Panc1 (cell line): ENCODE results near the gene C1RL. TPM values are rescaled to one million over a fixed set of nuclear protein-coding genes. Genes with fewer than 3 reads are reported as not detected.
"Not testable (repeated sequence)": the region's sequence is repeated elsewhere in the genome, so short reads cannot be mapped to it uniquely, and the experiment has no call there.

Experiments used
- ATAC-seq: fragments of 200-7000 bp; cut with Tn5 transposase; 2 replicates; pipeline ENCODE4 v1.9.1; 2020; ENCODE audit warnings: mild to moderate bottlenecking, moderate library complexity
- BruUV-seq: library from RNA; stranded (reverse); fragments of 400-500 nt; replicated peaks from 2 replicates; lab custom pipeline; 2021; lab: Mats Ljungman, UMichigan
- CTCF ChIA-PET: fragments of 300-600 bp; sonication (Branson Sonifier 250); formaldehyde crosslinking; loops from one replicate; lab custom pipeline; 2022; ENCODE audit warnings: antibody characterized with exemption; lab: Charles Lee
- POLR2A ChIA-PET: fragments of 300-600 bp; sonication (Branson Sonifier 250); formaldehyde crosslinking; loops from one replicate; lab custom pipeline; 2022; ENCODE audit warnings: antibody characterized with exemption; lab: Charles Lee
- DNase-seq: peaks from one replicate; pipeline ENCODE4 v3.0.0-alpha.2; 2010; ENCODE audit warnings: low read depth, low spot score
- H3K27ac ChIP-seq: 2 replicates; pipeline ENCODE4 v1.5.1; 2011; ENCODE audit warnings: mild to moderate bottlenecking, low read length, inconsistent platforms
- H3K27me3 ChIP-seq: fragments of 200-500 bp; sonication (Bioruptor generic); 2 replicates; pipeline ENCODE4 v1.6.0; 2014; ENCODE audit warnings: low read length, inconsistent platforms; ENCODE audit not compliant: control insufficient read depth, insufficient read depth
- H3K36me3 ChIP-seq: fragments of 200-500 bp; sonication (Bioruptor generic); 2 replicates; pipeline ENCODE4 v1.5.1; 2014; ENCODE audit warnings: inconsistent platforms, mild to moderate bottlenecking, low read length, moderate library complexity; ENCODE audit not compliant: control insufficient read depth, insufficient read depth
- H3K4me1 ChIP-seq: 2 replicates; pipeline ENCODE4 v1.5.1; 2011; ENCODE audit warnings: inconsistent platforms, mild to moderate bottlenecking, low read length, moderate library complexity; ENCODE audit not compliant: control insufficient read depth, insufficient read depth
- H3K4me3 ChIP-seq, 2 experiments: 2 replicates each; pipeline ENCODE4 v1.5.1; 2011 to 2012; ENCODE audit warnings: low read depth in 2 of 2, low read length in 2 of 2, mild to moderate bottlenecking in 2 of 2, inconsistent platforms in 1 of 2, moderate library complexity in 1 of 2
- H3K9me3 ChIP-seq: fragments of 200-500 bp; sonication (Bioruptor generic); 2 replicates; pipeline ENCODE4 v1.5.1; 2014; ENCODE audit warnings: low read depth, mild to moderate bottlenecking, inconsistent platforms, low read length, moderate library complexity; ENCODE audit not compliant: control insufficient read depth, insufficient read depth
- CTCF ChIP-seq: fragments of 450-650 bp; IDR thresholded peaks from 2 replicates; pipeline ENCODE4 v1.5.1; 2017; ENCODE audit warnings: mild to moderate bottlenecking
- POLR2AphosphoS5 ChIP-seq: IDR thresholded peaks from 2 replicates; pipeline ENCODE4 v1.6.1; 2012; ENCODE audit warnings: mild to moderate bottlenecking, low read depth, low read length, moderate library complexity
- SIN3A ChIP-seq: IDR thresholded peaks from 2 replicates; pipeline ENCODE4 v1.6.1; 2012; ENCODE audit warnings: low read depth, mild to moderate bottlenecking, low read length, moderate library complexity, borderline replicate concordance; ENCODE audit not compliant: insufficient read depth
- TCF7L2 ChIP-seq: IDR thresholded peaks from 2 replicates; pipeline ENCODE4 v1.6.1; 2011; ENCODE audit warnings: mild to moderate bottlenecking, low read depth, low read length, inconsistent platforms
- in situ Hi-C: cut with HindIII; loops from 2 replicates; pipeline ENCODE4 v1.10.0; 2016; ENCODE audit warnings: low sequenced_read_pairs, low pct_unique_long_range_greater_than_20kb
- intact Hi-C: fragments of 100-400 bp; cut with micrococcal nuclease; formaldehyde crosslinking; loops from one replicate; pipeline ENCODE4 v1.10.0; 2022; ENCODE audit not compliant: unreplicated experiment
- total RNA-seq: library from RNA; stranded (reverse); gene quantifications from one replicate; pipeline ENCODE4 v1.2.1, GENCODE V29; 2021; ENCODE audit not compliant: unreplicated experiment
- TF ChIP-seq, protein P1 (sequence below), 2 experiments: IDR thresholded peaks; 2 replicates each; pipeline ENCODE4 v1.6.1; 2011 to 2012; ENCODE audit warnings: low read depth in 2 of 2, control low read depth in 1 of 2, low read length in 1 of 2, mild to moderate bottlenecking in 1 of 2, moderate library complexity in 1 of 2; ENCODE audit not compliant: insufficient read depth in 1 of 2

Gene C1RL
- total RNA-seq, 1 experiment from 2014 or later = 10.7 TPM

DNA sequence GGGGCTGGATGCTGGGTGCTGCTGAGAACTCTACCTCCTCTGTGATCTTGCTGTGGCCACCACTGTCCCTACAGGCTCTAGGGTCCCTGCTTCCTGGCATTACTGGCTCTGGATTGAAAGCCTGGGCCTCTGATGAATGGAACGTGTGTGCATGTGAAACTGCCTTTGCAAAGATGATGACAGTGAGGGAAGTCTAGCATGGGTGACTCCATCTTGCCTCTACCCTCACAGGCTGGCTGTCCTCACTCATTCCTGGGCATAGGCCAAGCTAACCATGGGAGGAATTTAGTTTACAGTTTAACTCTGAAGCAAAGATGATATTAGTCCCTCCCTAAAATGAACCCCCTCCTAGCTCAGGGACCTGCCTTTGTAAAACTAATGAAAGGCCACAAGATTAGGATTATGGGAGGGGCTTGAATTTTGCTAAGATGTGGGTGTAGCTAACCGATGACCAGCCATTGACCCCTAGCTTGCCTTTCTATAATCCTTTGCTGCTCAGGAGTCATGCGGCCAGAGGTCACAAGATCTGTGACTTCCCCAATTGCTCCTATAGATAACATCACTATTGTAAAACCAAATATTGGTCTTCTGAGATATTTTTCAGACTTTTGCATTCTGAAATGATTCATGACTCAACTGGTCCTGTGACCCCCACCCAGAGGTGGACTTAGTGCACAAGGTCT is 50.7 kb downstream of the C1RL start:
- DNase-seq (no peak), ATAC-seq (no peak)
- TF ChIP-seq SIN3A (no peak), CTCF (no peak), TCF7L2 (no peak), POLR2AphosphoS5 (no peak)
- TF ChIP-seq, protein P1, sequence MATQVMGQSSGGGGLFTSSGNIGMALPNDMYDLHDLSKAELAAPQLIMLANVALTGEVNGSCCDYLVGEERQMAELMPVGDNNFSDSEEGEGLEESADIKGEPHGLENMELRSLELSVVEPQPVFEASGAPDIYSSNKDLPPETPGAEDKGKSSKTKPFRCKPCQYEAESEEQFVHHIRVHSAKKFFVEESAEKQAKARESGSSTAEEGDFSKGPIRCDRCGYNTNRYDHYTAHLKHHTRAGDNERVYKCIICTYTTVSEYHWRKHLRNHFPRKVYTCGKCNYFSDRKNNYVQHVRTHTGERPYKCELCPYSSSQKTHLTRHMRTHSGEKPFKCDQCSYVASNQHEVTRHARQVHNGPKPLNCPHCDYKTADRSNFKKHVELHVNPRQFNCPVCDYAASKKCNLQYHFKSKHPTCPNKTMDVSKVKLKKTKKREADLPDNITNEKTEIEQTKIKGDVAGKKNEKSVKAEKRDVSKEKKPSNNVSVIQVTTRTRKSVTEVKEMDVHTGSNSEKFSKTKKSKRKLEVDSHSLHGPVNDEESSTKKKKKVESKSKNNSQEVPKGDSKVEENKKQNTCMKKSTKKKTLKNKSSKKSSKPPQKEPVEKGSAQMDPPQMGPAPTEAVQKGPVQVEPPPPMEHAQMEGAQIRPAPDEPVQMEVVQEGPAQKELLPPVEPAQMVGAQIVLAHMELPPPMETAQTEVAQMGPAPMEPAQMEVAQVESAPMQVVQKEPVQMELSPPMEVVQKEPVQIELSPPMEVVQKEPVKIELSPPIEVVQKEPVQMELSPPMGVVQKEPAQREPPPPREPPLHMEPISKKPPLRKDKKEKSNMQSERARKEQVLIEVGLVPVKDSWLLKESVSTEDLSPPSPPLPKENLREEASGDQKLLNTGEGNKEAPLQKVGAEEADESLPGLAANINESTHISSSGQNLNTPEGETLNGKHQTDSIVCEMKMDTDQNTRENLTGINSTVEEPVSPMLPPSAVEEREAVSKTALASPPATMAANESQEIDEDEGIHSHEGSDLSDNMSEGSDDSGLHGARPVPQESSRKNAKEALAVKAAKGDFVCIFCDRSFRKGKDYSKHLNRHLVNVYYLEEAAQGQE (IDR thresholded peaks at IDR 0.05; ENCODE audit: insufficient read depth in 1 of 2, low read depth in 2 of 2, low read length in 1 of 2) = no peak
- Histone ChIP-seq H3K27me3 (peaks cover 3% of the 10 kb centered on the region; the same call in 1 of the 2 replicates), H3K4me3 (no peak overlapping the region), H3K27ac (no peak overlapping the region), H3K36me3 (no peaks in the 10 kb centered on the region), H3K4me1 (no peaks in the 10 kb centered on the region), H3K9me3 (no peaks in the 10 kb centered on the region)
- CTCF ChIA-PET = no interaction called here
- in situ Hi-C loops = no loop called here
- POLR2A ChIA-PET = no interaction called here
- intact Hi-C loops = no loop called here
- BruUV-seq = no TSS peak

GRCh38 chr12:7055736-7056135 is 53.3 kb downstream of the C1RL start:
- H3K27ac ChIP-seq, H3K27me3 ChIP-seq, BruUV-seq, H3K36me3 ChIP-seq, CTCF ChIA-PET, in situ Hi-C loops, H3K9me3 ChIP-seq, H3K4me3 ChIP-seq, DNase-seq, intact Hi-C loops, ATAC-seq, H3K4me1 ChIP-seq, POLR2A ChIA-PET: not testable (repeated sequence)

GRCh38 chr12:7054925-7055324 is 54.1 kb downstream of the C1RL start:
- ChIA-PET CTCF (no interaction called here), POLR2A (no interaction called here)
- no peak for DNase-seq
- in situ Hi-C loops (no loop called here), intact Hi-C loops (no loop called here)
- no TSS peak for BruUV-seq
- H3K4me3 ChIP-seq = no peak overlapping the region
- no peak for ATAC-seq
- TF ChIP-seq, protein P1 (IDR thresholded peaks at IDR 0.05; ENCODE audit: insufficient read depth in 1 of 2, low read depth in 2 of 2, low read length in 1 of 2) = no peak
- H3K27ac ChIP-seq = no peak overlapping the region
- peaks cover 8% of the 10 kb centered on the region for H3K27me3 ChIP-seq
- no peaks in the 10 kb centered on the region for H3K4me1 ChIP-seq
- no peaks in the 10 kb centered on the region for H3K9me3 ChIP-seq
- H3K36me3 ChIP-seq = no peaks in the 10 kb centered on the region

GRCh38 chr12:7049973-7050372 is 59.0 kb downstream of the C1RL start:
- CTCF ChIA-PET, ATAC-seq, intact Hi-C loops, POLR2A ChIA-PET, in situ Hi-C loops, H3K27me3 ChIP-seq, BruUV-seq, H3K9me3 ChIP-seq, DNase-seq, H3K4me3 ChIP-seq, H3K27ac ChIP-seq, H3K36me3 ChIP-seq, H3K4me1 ChIP-seq: not testable (repeated sequence)
